ENCODE data around the gene DPYSL4. TPM values are rescaled to one million over a fixed set of nuclear protein-coding genes. Genes with fewer than 3 reads are reported as not detected.

Gene DPYSL4
- total and polyA plus RNA-seq, 2 of the 13 experiments (the other 11 are each of a cell fraction or from before 2014, with no cell fraction given): 0.84 to 1.2 TPM

- no peak for TF ChIP-seq E2F1 (CRISPR knock-in tag; IDR thresholded peaks at IDR 0.05)
- TF ChIP-seq PAX8 (CRISPR knock-in tag; IDR thresholded peaks at IDR 0.05; ENCODE audit: borderline replicate concordance): no peak
- TF ChIP-seq IKZF1 (IDR thresholded peaks at IDR 0.05): no peak
- TF ChIP-seq ZNF687 (CRISPR knock-in tag; IDR thresholded peaks at IDR 0.05): no peak
- TF ChIP-seq, protein P1, sequence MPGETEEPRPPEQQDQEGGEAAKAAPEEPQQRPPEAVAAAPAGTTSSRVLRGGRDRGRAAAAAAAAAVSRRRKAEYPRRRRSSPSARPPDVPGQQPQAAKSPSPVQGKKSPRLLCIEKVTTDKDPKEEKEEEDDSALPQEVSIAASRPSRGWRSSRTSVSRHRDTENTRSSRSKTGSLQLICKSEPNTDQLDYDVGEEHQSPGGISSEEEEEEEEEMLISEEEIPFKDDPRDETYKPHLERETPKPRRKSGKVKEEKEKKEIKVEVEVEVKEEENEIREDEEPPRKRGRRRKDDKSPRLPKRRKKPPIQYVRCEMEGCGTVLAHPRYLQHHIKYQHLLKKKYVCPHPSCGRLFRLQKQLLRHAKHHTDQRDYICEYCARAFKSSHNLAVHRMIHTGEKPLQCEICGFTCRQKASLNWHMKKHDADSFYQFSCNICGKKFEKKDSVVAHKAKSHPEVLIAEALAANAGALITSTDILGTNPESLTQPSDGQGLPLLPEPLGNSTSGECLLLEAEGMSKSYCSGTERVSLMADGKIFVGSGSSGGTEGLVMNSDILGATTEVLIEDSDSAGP (CRISPR knock-in tag; IDR thresholded peaks at IDR 0.05; ENCODE audit: borderline replicate concordance): no peak
- no peak for TF ChIP-seq PHF8 (CRISPR knock-in tag; IDR thresholded peaks at IDR 0.05)
Measured at GRCh38 chr10:132196178-132197113, 9.7 kb downstream of the DPYSL4 start (continued).
